GM06990 (cell line): ENCODE results near the gene HMCES.
A peak's percentile ranks its signal among the peaks of the same experiment; 100 is the strongest.
"Not testable (repeated sequence)": the region's sequence is repeated elsewhere in the genome, so short reads cannot be mapped to it uniquely, and the experiment has no call there.

Source experiments
- DNase-seq: peaks from one replicate; pipeline ENCODE4 v3.0.0-alpha.2; 2011; ENCODE audit not compliant: insufficient read length; ENCODE audit errors: extremely low read depth
- H3K27me3 ChIP-seq: replicated peaks from 2 replicates; pipeline ENCODE4 v1.6.0; 2011; ENCODE audit warnings: low read length; ENCODE audit not compliant: control insufficient read depth, insufficient read depth
- H3K36me3 ChIP-seq: 2 replicates; pipeline ENCODE4 v1.5.1; 2011; ENCODE audit warnings: low read length; ENCODE audit not compliant: control insufficient read depth, insufficient read depth
- H3K4me3 ChIP-seq: replicated peaks from 2 replicates; pipeline ENCODE4 v1.5.1; 2011; ENCODE audit warnings: low read depth, mild to moderate bottlenecking, control low read depth, low read length
- TF ChIP-seq, protein P1 (sequence below): IDR thresholded peaks from 2 replicates; pipeline ENCODE4 v1.5.1; 2011; ENCODE audit warnings: low read length, control low read depth, mild to moderate bottlenecking, inconsistent platforms; ENCODE audit not compliant: insufficient read depth, poor library complexity, severe bottlenecking

HMCES gene

GRCh38 chr3:129348734-129349133, 70.1 kb downstream of the HMCES start:
- H3K4me3 ChIP-seq, result no peak overlapping the region
- DNase-seq, result no peak
- TF ChIP-seq, protein P1, sequence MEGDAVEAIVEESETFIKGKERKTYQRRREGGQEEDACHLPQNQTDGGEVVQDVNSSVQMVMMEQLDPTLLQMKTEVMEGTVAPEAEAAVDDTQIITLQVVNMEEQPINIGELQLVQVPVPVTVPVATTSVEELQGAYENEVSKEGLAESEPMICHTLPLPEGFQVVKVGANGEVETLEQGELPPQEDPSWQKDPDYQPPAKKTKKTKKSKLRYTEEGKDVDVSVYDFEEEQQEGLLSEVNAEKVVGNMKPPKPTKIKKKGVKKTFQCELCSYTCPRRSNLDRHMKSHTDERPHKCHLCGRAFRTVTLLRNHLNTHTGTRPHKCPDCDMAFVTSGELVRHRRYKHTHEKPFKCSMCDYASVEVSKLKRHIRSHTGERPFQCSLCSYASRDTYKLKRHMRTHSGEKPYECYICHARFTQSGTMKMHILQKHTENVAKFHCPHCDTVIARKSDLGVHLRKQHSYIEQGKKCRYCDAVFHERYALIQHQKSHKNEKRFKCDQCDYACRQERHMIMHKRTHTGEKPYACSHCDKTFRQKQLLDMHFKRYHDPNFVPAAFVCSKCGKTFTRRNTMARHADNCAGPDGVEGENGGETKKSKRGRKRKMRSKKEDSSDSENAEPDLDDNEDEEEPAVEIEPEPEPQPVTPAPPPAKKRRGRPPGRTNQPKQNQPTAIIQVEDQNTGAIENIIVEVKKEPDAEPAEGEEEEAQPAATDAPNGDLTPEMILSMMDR, result no peak
- no peaks in the 10 kb centered on the region for H3K36me3 ChIP-seq
- H3K27me3 ChIP-seq, result no peaks in the 10 kb centered on the region; the same call in 1 of the 2 replicates

DNA sequence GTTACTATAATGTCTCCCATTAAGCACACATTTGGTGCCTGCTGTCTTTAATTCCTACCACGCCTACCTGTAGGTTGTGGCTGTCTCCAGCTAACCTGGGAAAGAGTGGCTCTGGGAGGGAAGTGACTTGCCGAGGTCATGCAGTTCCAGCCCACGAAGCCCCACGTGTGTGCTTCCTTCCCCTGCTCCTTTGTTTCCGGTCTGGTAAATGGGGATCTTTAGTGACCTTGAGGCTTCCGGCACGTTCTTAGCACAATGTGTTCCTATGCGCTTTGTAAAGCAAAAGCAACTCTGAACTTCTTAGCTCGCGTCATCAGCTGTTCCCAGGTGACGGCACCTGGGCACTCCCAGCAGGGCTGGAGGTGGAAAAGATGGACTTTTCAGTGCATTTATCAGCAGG, 70.5 kb downstream of the HMCES start:
- H3K27me3 ChIP-seq, H3K36me3 ChIP-seq, DNase-seq, H3K4me3 ChIP-seq: not testable (repeated sequence)

GRCh38 chr3:129349791-129350190, 71.1 kb downstream of the HMCES start:
- TF ChIP-seq, protein P1, result no peak
- H3K36me3 ChIP-seq, result no peaks in the 10 kb centered on the region
- H3K27me3 ChIP-seq, result no peaks in the 10 kb centered on the region
- no peak overlapping the region for H3K4me3 ChIP-seq
- no peak for DNase-seq

- TF ChIP-seq, protein P1, result peak; percentile 32
- no peak for DNase-seq
- H3K4me3 ChIP-seq, result no peak overlapping the region
- no peaks in the 10 kb centered on the region for H3K36me3 ChIP-seq
- no peaks in the 10 kb centered on the region for H3K27me3 ChIP-seq
These were observed 73.4 kb downstream of the HMCES start for GRCh38 chr3:129352045-129352444.

GRCh38 chr3:129352650-129353588, 74.2 kb downstream of the HMCES start:
- DNase-seq, result no peak
- H3K4me3 ChIP-seq, result no peak overlapping the region
- no peaks in the 10 kb centered on the region for H3K36me3 ChIP-seq
- TF ChIP-seq, protein P1, result no peak
- H3K27me3 ChIP-seq, result no peaks in the 10 kb centered on the region

- Histone ChIP-seq H3K36me3 (no peaks in the 10 kb centered on the region), H3K4me3 (no peak overlapping the region), H3K27me3 (no peaks in the 10 kb centered on the region)
- TF ChIP-seq, protein P1, result no peak
- no peak for DNase-seq
These were observed 74.9 kb downstream of the HMCES start for GRCh38 chr3:129353589-129353941.
